H9 (cell line): ENCODE results near the gene IGF1R. TPM values are rescaled to one million over a fixed set of nuclear protein-coding genes. Genes with fewer than 3 reads are reported as not detected.

Source experiments
- DNase-seq: peaks from one replicate; pipeline ENCODE4 v3.0.0-alpha.2; 2017
- H2AFZ ChIP-seq: one replicate; pipeline ENCODE4 v1.6.1; 2013; ENCODE audit warnings: mild to moderate bottlenecking, low read length, control low read depth, moderate library complexity
- H2AK5ac ChIP-seq: 2 replicates; pipeline ENCODE4 v1.6.1; 2013; ENCODE audit warnings: low read length, control low read depth, mixed read lengths; ENCODE audit not compliant: insufficient read length
- H2BK120ac ChIP-seq: one replicate; pipeline ENCODE4 v1.6.1; 2013; ENCODE audit warnings: low read depth, mild to moderate bottlenecking, low read length, control low read depth, inconsistent platforms; ENCODE audit not compliant: poor library complexity, severe bottlenecking
- H2BK12ac ChIP-seq: 2 replicates; pipeline ENCODE4 v1.6.1; 2013; ENCODE audit warnings: low read length, control low read depth, mixed read lengths, low read depth; ENCODE audit not compliant: insufficient read length
- H2BK15ac ChIP-seq: 2 replicates; pipeline ENCODE4 v1.6.1; 2013; ENCODE audit warnings: low read depth, low read length, control low read depth
- H2BK20ac ChIP-seq: one replicate; pipeline ENCODE4 v1.6.1; 2013; ENCODE audit warnings: low read depth, mild to moderate bottlenecking, low read length, control low read depth, inconsistent platforms; ENCODE audit not compliant: poor library complexity, severe bottlenecking
- H2BK5ac ChIP-seq: 2 replicates; pipeline ENCODE4 v1.6.1; 2013; ENCODE audit warnings: low read length, control low read depth, mixed read lengths; ENCODE audit not compliant: insufficient read length
- H3K14ac ChIP-seq: 2 replicates; pipeline ENCODE4 v1.6.1; 2013; ENCODE audit warnings: low read length, control low read depth; ENCODE audit not compliant: insufficient read depth
- H3K18ac ChIP-seq: 2 replicates; pipeline ENCODE4 v1.6.1; 2013; ENCODE audit warnings: low read depth, mild to moderate bottlenecking, mixed read lengths, low read length, control low read depth; ENCODE audit not compliant: insufficient read length
- H3K23ac ChIP-seq: 2 replicates; pipeline ENCODE4 v1.6.1; 2013; ENCODE audit warnings: low read length, control low read depth, mixed read lengths, low read depth; ENCODE audit not compliant: insufficient read length
- H3K23me2 ChIP-seq: 2 replicates; pipeline ENCODE4 v1.6.1; 2013; ENCODE audit warnings: low read depth, mild to moderate bottlenecking, mixed read lengths, low read length, control low read depth; ENCODE audit not compliant: insufficient read length, poor library complexity, severe bottlenecking
- H3K27ac ChIP-seq: 2 replicates; pipeline ENCODE4 v1.5.1; 2013; ENCODE audit warnings: low read length, control low read depth, mixed read lengths, low read depth; ENCODE audit not compliant: insufficient read length
- H3K27me3 ChIP-seq: 2 replicates; pipeline ENCODE4 v1.6.1; 2013; ENCODE audit warnings: low read length, control low read depth, inconsistent platforms; ENCODE audit not compliant: insufficient read depth
- H3K4ac ChIP-seq: 2 replicates; pipeline ENCODE4 v1.6.1; 2013; ENCODE audit warnings: low read depth, mild to moderate bottlenecking, control low read depth, inconsistent platforms, low read length, moderate library complexity
- H3K4me1 ChIP-seq: 2 replicates; pipeline ENCODE4 v1.6.1; 2013; ENCODE audit warnings: low read length, control low read depth, inconsistent platforms; ENCODE audit not compliant: insufficient read depth
- H3K4me2 ChIP-seq: 2 replicates; pipeline ENCODE4 v1.6.1; 2013; ENCODE audit warnings: low read length, control low read depth, mixed read lengths; ENCODE audit not compliant: insufficient read length, insufficient read depth
- H3K56ac ChIP-seq: 2 replicates; pipeline ENCODE4 v1.6.1; 2013; ENCODE audit warnings: low read depth, mild to moderate bottlenecking, mixed read lengths, low read length, control low read depth; ENCODE audit not compliant: insufficient read length
- H3K79me1 ChIP-seq: 2 replicates; pipeline ENCODE4 v1.6.1; 2013; ENCODE audit warnings: low read depth, mild to moderate bottlenecking, moderate library complexity, low read length, control low read depth, inconsistent platforms; ENCODE audit not compliant: insufficient read depth, poor library complexity, severe bottlenecking
- H3K79me2 ChIP-seq: 2 replicates; pipeline ENCODE4 v1.6.1; 2013; ENCODE audit warnings: low read length, control low read depth, inconsistent platforms; ENCODE audit not compliant: insufficient read depth
- H3K9ac ChIP-seq: 2 replicates; pipeline ENCODE4 v1.6.1; 2013; ENCODE audit warnings: low read length, control low read depth, mixed read lengths; ENCODE audit not compliant: insufficient read length; ENCODE audit errors: extremely low read depth
- H3K9me3 ChIP-seq: one replicate; pipeline ENCODE4 v1.6.1; 2013; ENCODE audit warnings: low read depth, low read length, inconsistent platforms; ENCODE audit not compliant: control insufficient read depth
- H3T11ph ChIP-seq: one replicate; pipeline ENCODE4 v1.6.1; 2013; ENCODE audit warnings: mild to moderate bottlenecking, low read length, control low read depth, inconsistent platforms
- H4K20me1 ChIP-seq: one replicate; pipeline ENCODE4 v1.6.1; 2013; ENCODE audit not compliant: control insufficient read depth, insufficient read length, insufficient read depth
- H4K5ac ChIP-seq: 2 replicates; pipeline ENCODE4 v1.6.1; 2013; ENCODE audit warnings: low read depth, mild to moderate bottlenecking, mixed read lengths, low read length, control low read depth; ENCODE audit not compliant: insufficient read length
- H4K8ac ChIP-seq: replicated peaks from 2 replicates; pipeline ENCODE4 v1.6.1; 2013; ENCODE audit warnings: low read length, control low read depth, mixed read lengths, low read depth; ENCODE audit not compliant: insufficient read length
- H4K91ac ChIP-seq: 2 replicates; pipeline ENCODE4 v1.6.1; 2013; ENCODE audit warnings: low read depth, mild to moderate bottlenecking, moderate library complexity, mixed read lengths, low read length, control low read depth; ENCODE audit not compliant: insufficient read length
- H3K27ac Mint-ChIP-seq, 3 experiments: 2 replicates in 2 of 3; 3 replicates in 1 of 3; pipeline ENCODE4 v1.8.0; 2020 to 2021; ENCODE audit warnings: mixed read lengths in 3 of 3, mild to moderate bottlenecking in 1 of 3, moderate library complexity in 1 of 3
- H3K27me3 Mint-ChIP-seq: 2 replicates; pipeline ENCODE4 v1.8.0; 2021; ENCODE audit warnings: low read depth, mild to moderate bottlenecking, moderate library complexity, mixed read lengths
- H3K36me3 Mint-ChIP-seq, 3 experiments: 2 replicates in 2 of 3; 3 replicates in 1 of 3; pipeline ENCODE4 v1.8.0; 2020 to 2021; ENCODE audit warnings: low read depth in 3 of 3, mixed read lengths in 3 of 3; ENCODE audit not compliant: insufficient read depth in 1 of 3
- H3K4me1 Mint-ChIP-seq, 2 experiments: 2 replicates each; pipeline ENCODE4 v1.8.0; 2020; ENCODE audit warnings: mixed read lengths in 2 of 2
- H3K4me3 Mint-ChIP-seq, 2 experiments: 2 replicates in 1 of 2; 3 replicates in 1 of 2; pipeline ENCODE4 v1.8.0; 2020 to 2021; ENCODE audit warnings: mild to moderate bottlenecking in 2 of 2, mixed read lengths in 2 of 2, moderate library complexity in 1 of 2
- H3K9me3 Mint-ChIP-seq, 2 experiments: 2 replicates in 1 of 2; 3 replicates in 1 of 2; pipeline ENCODE4 v1.8.0; 2020; ENCODE audit warnings: mild to moderate bottlenecking in 2 of 2, mixed read lengths in 2 of 2, moderate library complexity in 1 of 2
- WGBS: extraction: QIAGEN DNeasy Blood & Tissue Kit; methylation state at CpG from one replicate; pipeline ENCODE4 v1.1.7; 2013; ENCODE audit warnings: missing lambda C conversion rate, low lambda C conversion rate, mixed read lengths; ENCODE audit not compliant: insufficient read length; ENCODE audit errors: extremely low coverage; 5-methylcytosine and 5-hydroxymethylcytosine counted together
- total RNA-seq: library from RNA; stranded (reverse); gene quantifications from 2 replicates; pipeline ENCODE4 v1.2.1, GENCODE V29; 2021
- TF ChIP-seq, protein P1 (sequence below): fragments of 200-600 bp; sonication (generic); conservative IDR thresholded peaks from 3 replicates; pipeline ENCODE4 v1.8.0; 2021; ENCODE audit warnings: antibody characterized with exemption, mild to moderate bottlenecking

IGF1R gene
- total RNA-seq, 1 experiment from 2014 or later = 70.0 TPM

DNA sequence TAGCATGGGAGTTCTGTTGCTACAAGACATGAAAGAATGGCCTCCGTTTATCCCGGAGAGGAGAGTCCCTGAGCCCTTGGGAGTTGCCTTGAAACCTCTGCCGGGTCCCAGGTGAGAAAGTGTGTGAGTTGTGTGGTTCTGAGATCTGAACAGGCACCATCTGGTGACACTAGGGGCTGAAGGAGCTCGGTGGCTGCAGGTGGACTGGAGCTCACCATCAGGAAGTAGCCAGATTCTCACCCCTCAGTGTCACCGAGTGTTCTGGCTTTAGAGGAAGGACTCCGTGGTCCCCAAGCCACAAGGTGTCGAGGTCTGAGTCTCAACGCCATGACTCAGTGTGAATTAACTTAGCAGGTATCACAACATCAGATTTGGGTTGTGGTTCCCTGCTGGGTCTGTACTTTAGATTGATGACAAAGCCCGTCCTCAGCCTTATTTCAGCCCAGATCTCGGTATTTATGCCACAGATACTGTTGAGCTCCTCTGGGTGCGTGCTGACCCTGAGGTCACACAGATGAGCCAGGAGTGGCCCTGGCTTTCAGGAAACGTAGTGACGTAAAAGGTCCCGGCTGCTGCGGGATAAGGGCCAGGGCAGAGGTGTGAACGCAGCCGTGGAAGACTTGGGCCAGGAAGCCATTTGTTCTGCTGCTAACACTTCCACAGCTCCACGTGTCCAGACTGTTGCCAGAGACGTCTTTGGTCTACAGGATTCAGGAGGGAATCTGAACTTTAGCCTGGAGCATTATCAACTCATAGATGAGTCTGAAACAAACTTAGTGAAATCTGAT, 304.9 kb downstream of the IGF1R start:
- Histone ChIP-seq H3K27me3 (no peaks in the 10 kb centered on the region), H3K9me3 (no peaks in the 10 kb centered on the region), H3K18ac (no peak overlapping the region), H3K56ac (no peak overlapping the region), H2AFZ (no peak overlapping the region), H3K79me1 (no peaks in the 10 kb centered on the region), H3K23ac (no peak overlapping the region), H3K4ac (no peak overlapping the region), H2AK5ac (no peak overlapping the region), H3K4me1 (no peaks in the 10 kb centered on the region), H2BK20ac (no peak overlapping the region), H2BK120ac (no peak overlapping the region), H2BK5ac (no peak overlapping the region), H3T11ph (no peak overlapping the region), H4K8ac (no peak overlapping the region), H2BK12ac (no peak overlapping the region), H4K5ac (no peak overlapping the region), H2BK15ac (no peak overlapping the region), H4K91ac (no peak overlapping the region), H3K23me2 (no peaks in the 10 kb centered on the region), H3K27ac (no peak overlapping the region), H3K14ac (no peak overlapping the region), H3K4me2 (no peak overlapping the region), H3K79me2 (no peaks in the 10 kb centered on the region), H3K9ac (no peak overlapping the region), H4K20me1 (no peaks in the 10 kb centered on the region)
- whole genome bisulfite sequencing = no CpG with 5 or more reads among the region's 19 CpGs
- Mint-ChIP-seq H3K27me3 (no peaks in the 10 kb centered on the region), H3K9me3 (no peaks in the 10 kb centered on the region), H3K4me1 (no peaks in the 10 kb centered on the region), H3K4me3 (no peak overlapping the region), H3K36me3 (peaks cover 28 to 74% (median 73%) of the 10 kb centered on the region in 3 experiments; a peak in 6 of 7 replicates), H3K27ac (peak overlapping the region in 1 of 3 experiments; percentile 61; a peak in 3 of 7 replicates)
- no peak for DNase-seq
- TF ChIP-seq, protein P1, sequence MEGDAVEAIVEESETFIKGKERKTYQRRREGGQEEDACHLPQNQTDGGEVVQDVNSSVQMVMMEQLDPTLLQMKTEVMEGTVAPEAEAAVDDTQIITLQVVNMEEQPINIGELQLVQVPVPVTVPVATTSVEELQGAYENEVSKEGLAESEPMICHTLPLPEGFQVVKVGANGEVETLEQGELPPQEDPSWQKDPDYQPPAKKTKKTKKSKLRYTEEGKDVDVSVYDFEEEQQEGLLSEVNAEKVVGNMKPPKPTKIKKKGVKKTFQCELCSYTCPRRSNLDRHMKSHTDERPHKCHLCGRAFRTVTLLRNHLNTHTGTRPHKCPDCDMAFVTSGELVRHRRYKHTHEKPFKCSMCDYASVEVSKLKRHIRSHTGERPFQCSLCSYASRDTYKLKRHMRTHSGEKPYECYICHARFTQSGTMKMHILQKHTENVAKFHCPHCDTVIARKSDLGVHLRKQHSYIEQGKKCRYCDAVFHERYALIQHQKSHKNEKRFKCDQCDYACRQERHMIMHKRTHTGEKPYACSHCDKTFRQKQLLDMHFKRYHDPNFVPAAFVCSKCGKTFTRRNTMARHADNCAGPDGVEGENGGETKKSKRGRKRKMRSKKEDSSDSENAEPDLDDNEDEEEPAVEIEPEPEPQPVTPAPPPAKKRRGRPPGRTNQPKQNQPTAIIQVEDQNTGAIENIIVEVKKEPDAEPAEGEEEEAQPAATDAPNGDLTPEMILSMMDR = no peak
